Neuronal stem cell (in vitro differentiated cells): ENCODE results near the gene GLB1L.

Source experiments
- DNase-seq: peaks from one replicate; pipeline ENCODE4 v3.0.0-alpha.2; 2013; ENCODE audit warnings: low spot score
- H2AFZ ChIP-seq: one replicate; pipeline ENCODE4 v1.6.1; 2013; ENCODE audit warnings: mild to moderate bottlenecking, low read length, inconsistent platforms
- H2AK5ac ChIP-seq: 2 replicates; pipeline ENCODE4 v1.6.1; 2013; ENCODE audit warnings: low read depth, mild to moderate bottlenecking, inconsistent platforms, low read length, moderate library complexity, mixed read lengths
- H2BK120ac ChIP-seq: 2 replicates; pipeline ENCODE4 v1.6.1; 2013; ENCODE audit warnings: low read depth, mild to moderate bottlenecking, inconsistent platforms, low read length, moderate library complexity, mixed read lengths
- H2BK12ac ChIP-seq: one replicate; pipeline ENCODE4 v1.6.1; 2013; ENCODE audit warnings: low read length, inconsistent platforms
- H2BK15ac ChIP-seq: 2 replicates; pipeline ENCODE4 v1.6.1; 2013; ENCODE audit warnings: mild to moderate bottlenecking, low read length, inconsistent platforms, mixed read lengths
- H2BK5ac ChIP-seq: one replicate; pipeline ENCODE4 v1.6.1; 2013; ENCODE audit warnings: inconsistent platforms, mild to moderate bottlenecking, low read length, moderate library complexity
- H3K14ac ChIP-seq: one replicate; pipeline ENCODE4 v1.6.1; 2013; ENCODE audit warnings: low read length, inconsistent platforms
- H3K18ac ChIP-seq: 2 replicates; pipeline ENCODE4 v1.6.1; 2013; ENCODE audit warnings: low read length, inconsistent platforms
- H3K23ac ChIP-seq: 2 replicates; pipeline ENCODE4 v1.6.1; 2013; ENCODE audit warnings: low read depth, mild to moderate bottlenecking, mixed read lengths, low read length, inconsistent platforms; ENCODE audit not compliant: poor library complexity
- H3K27ac ChIP-seq: replicated peaks from 3 replicates; pipeline ENCODE4 v1.5.1; 2013; ENCODE audit warnings: low read length, inconsistent platforms
- H3K27me3 ChIP-seq, 3 experiments: 2 replicates each; pipeline ENCODE4 v1.6.1; 2013; ENCODE audit warnings: low read length in 3 of 3, mild to moderate bottlenecking in 2 of 3, inconsistent platforms in 1 of 3, low read depth in 1 of 3, mixed read lengths in 1 of 3, moderate library complexity in 1 of 3; ENCODE audit not compliant: control insufficient read depth in 3 of 3, insufficient read depth in 3 of 3
- H3K36me3 ChIP-seq, 2 donors: replicated peaks in 1 of 2; 2 replicates each; pipeline ENCODE4 v1.6.1; 2013; ENCODE audit warnings: low read length in 2 of 2; ENCODE audit not compliant: control insufficient read depth in 2 of 2, insufficient read depth in 2 of 2
- H3K4ac ChIP-seq: 2 replicates; pipeline ENCODE4 v1.6.1; 2013; ENCODE audit warnings: inconsistent platforms, mild to moderate bottlenecking, low read length, moderate library complexity
- H3K4me1 ChIP-seq, 2 donors: 1 replicate in 1 of 2; 2 replicates in 1 of 2; pipeline ENCODE4 v1.6.1; 2013; ENCODE audit warnings: low read length in 2 of 2, low read depth in 1 of 2; ENCODE audit not compliant: control insufficient read depth in 2 of 2, insufficient read depth in 1 of 2
- H3K4me2 ChIP-seq: one replicate; pipeline ENCODE4 v1.6.1; 2013; ENCODE audit warnings: mild to moderate bottlenecking, low read length, inconsistent platforms; ENCODE audit not compliant: insufficient read depth, poor library complexity, severe bottlenecking
- H3K4me3 ChIP-seq, 2 donors: 2 replicates each; pipeline ENCODE4 v1.5.1; 2013; ENCODE audit warnings: low read length in 2 of 2, mild to moderate bottlenecking in 2 of 2, inconsistent platforms in 1 of 2, moderate library complexity in 1 of 2
- H3K79me1 ChIP-seq: one replicate; pipeline ENCODE4 v1.6.1; 2013; ENCODE audit warnings: low read depth, mild to moderate bottlenecking, inconsistent platforms, low read length, moderate library complexity
- H3K9ac ChIP-seq: one replicate; pipeline ENCODE4 v1.6.1; 2013; ENCODE audit warnings: mild to moderate bottlenecking, low read depth, low read length, inconsistent platforms; ENCODE audit not compliant: poor library complexity
- H3K9me3 ChIP-seq, 2 donors: replicated peaks in 1 of 2; 2 replicates each; pipeline versions ENCODE3 to v1.6.1; 2013; ENCODE audit warnings: low read length in 2 of 2, mild to moderate bottlenecking in 2 of 2, inconsistent platforms in 1 of 2, low read depth in 1 of 2, mixed read lengths in 1 of 2, moderate library complexity in 1 of 2; ENCODE audit not compliant: control insufficient read depth in 2 of 2, insufficient read depth in 1 of 2
- H4K8ac ChIP-seq: one replicate; pipeline ENCODE4 v1.6.1; 2013; ENCODE audit warnings: low read depth, mild to moderate bottlenecking, inconsistent platforms, low read length, moderate library complexity
- H4K91ac ChIP-seq: one replicate; pipeline ENCODE4 v1.6.1; 2013; ENCODE audit warnings: low read length, low read depth, mild to moderate bottlenecking, inconsistent platforms; ENCODE audit not compliant: poor library complexity
- WGBS, 2 donors: extraction: QIAGEN DNeasy Blood & Tissue Kit; methylation state at CpG; one replicate each; pipeline ENCODE4 v1.1.7; 2013; ENCODE audit warnings: missing lambda C conversion rate in 2 of 2, mixed read lengths in 1 of 2; ENCODE audit not compliant: insufficient read length in 2 of 2, insufficient replicate concordance in 1 of 2; ENCODE audit errors: extremely low coverage in 2 of 2; 5-methylcytosine and 5-hydroxymethylcytosine counted together

Gene GLB1L

GRCh38 chr2:219286436-219287115 is 41.3 kb upstream of the GLB1L start:
- H3K23ac ChIP-seq: peak overlapping the region; percentile 91
- H3K27me3 ChIP-seq: peaks cover 0 to 5% (median 0%) of the 10 kb centered on the region in 3 experiments
- peaks cover 6 to 7% of the 10 kb centered on the region in 2 donors for H3K4me1 ChIP-seq
- H3K79me1 ChIP-seq: peaks cover 7% of the 10 kb centered on the region
- peak overlapping the region; percentile 97 for H2AK5ac ChIP-seq
- peak overlapping the region; percentile 66 for H2BK5ac ChIP-seq
- H2AFZ ChIP-seq: no peak overlapping the region
- H4K8ac ChIP-seq: peak overlapping the region; percentile 99
- H3K14ac ChIP-seq: peak overlapping the region; percentile 97
- H3K36me3 ChIP-seq: peaks cover 17 to 30% of the 10 kb centered on the region in 2 donors
- no peak overlapping the region for H4K91ac ChIP-seq
- no peaks in the 10 kb centered on the region for H3K9me3 ChIP-seq
- peak overlapping the region; percentile 60 for H3K9ac ChIP-seq
- peak overlapping the region; percentile 37 for H2BK15ac ChIP-seq
- H3K4me2 ChIP-seq: no peak overlapping the region
- no peak overlapping the region for H3K4ac ChIP-seq
- WGBS, 2 donors: no CpG with 5 or more reads among the region's 12 CpGs
- H2BK12ac ChIP-seq: peak overlapping the region; percentile 46
- H2BK120ac ChIP-seq: peak overlapping the region; percentile 81
- peak overlapping the region; percentile 97 for H3K18ac ChIP-seq
- peak overlapping the region; percentile 37 for H3K27ac ChIP-seq
- no peak for DNase-seq
- H3K4me3 ChIP-seq: no peak overlapping the region

- Histone ChIP-seq H2BK12ac (no peak overlapping the region), H3K4me1 (peaks cover 6 to 7% of the 10 kb centered on the region in 2 donors), H3K4ac (no peak overlapping the region), H4K8ac (peak overlapping the region; percentile 99), H3K18ac (peak overlapping the region; percentile 97), H3K4me2 (no peak overlapping the region), H2BK5ac (peak overlapping the region; percentile 66), H3K4me3 (no peak overlapping the region), H3K9me3 (no peaks in the 10 kb centered on the region), H3K27me3 (no peaks in the 10 kb centered on the region), H3K27ac (peak overlapping the region; percentile 29), H2AFZ (no peak overlapping the region), H4K91ac (no peak overlapping the region), H3K9ac (peak overlapping the region; percentile 60), H2BK15ac (peak overlapping the region; percentile 37), H3K79me1 (peaks cover 7% of the 10 kb centered on the region), H2AK5ac (peak overlapping the region; percentile 99), H3K14ac (peak overlapping the region; percentile 97), H2BK120ac (peak overlapping the region; percentile 81), H3K23ac (peak overlapping the region; percentile 91), H3K36me3 (peaks cover 17 to 36% of the 10 kb centered on the region in 2 donors)
- no CpG with 5 or more reads among the region's 17 CpGs for WGBS, 2 donors
- DNase-seq: no peak
These were observed 40.7 kb upstream of the GLB1L start for GRCh38 chr2:219285894-219286425.

- Histone ChIP-seq H3K14ac (no peak overlapping the region), H2BK5ac (no peak overlapping the region), H3K23ac (peak overlapping the region; percentile 73), H3K4me2 (no peak overlapping the region), H3K4me3 (no peak overlapping the region), H3K79me1 (peaks cover 7% of the 10 kb centered on the region), H3K4ac (no peak overlapping the region), H3K36me3 (peaks cover 20 to 39% of the 10 kb centered on the region in 2 donors), H2BK12ac (no peak overlapping the region), H3K27ac (no peak overlapping the region), H3K18ac (peak overlapping the region; percentile 38), H2AK5ac (peak overlapping the region; percentile 99), H3K9me3 (no peaks in the 10 kb centered on the region), H2BK120ac (no peak overlapping the region), H3K9ac (no peak overlapping the region), H4K91ac (no peak overlapping the region), H3K4me1 (peaks cover 6 to 7% of the 10 kb centered on the region in 2 donors), H3K27me3 (no peaks in the 10 kb centered on the region), H2AFZ (no peak overlapping the region), H4K8ac (no peak overlapping the region), H2BK15ac (peak overlapping the region; percentile 24)
- no CpG with 5 or more reads among the region's 12 CpGs for WGBS, 2 donors
- DNase-seq: no peak
These were observed 40.1 kb upstream of the GLB1L start for GRCh38 chr2:219285373-219285735.

GRCh38 chr2:219284501-219285372 is 39.5 kb upstream of the GLB1L start:
- Histone ChIP-seq H3K14ac (no peak overlapping the region), H2BK12ac (no peak overlapping the region), H2BK15ac (no peak overlapping the region), H3K23ac (peak overlapping the region; percentile 73), H3K27ac (no peak overlapping the region), H3K4me3 (no peak overlapping the region), H3K4me1 (peaks cover 10 to 12% of the 10 kb centered on the region in 2 donors), H2AFZ (no peak overlapping the region), H2BK5ac (no peak overlapping the region), H2BK120ac (no peak overlapping the region), H4K91ac (no peak overlapping the region), H3K9ac (no peak overlapping the region), H3K18ac (no peak overlapping the region), H4K8ac (peak overlapping the region; percentile 57), H2AK5ac (peak overlapping the region; percentile 99), H3K36me3 (peaks cover 20 to 39% of the 10 kb centered on the region in 2 donors), H3K79me1 (peaks cover 7% of the 10 kb centered on the region), H3K4ac (no peak overlapping the region), H3K9me3 (no peaks in the 10 kb centered on the region), H3K4me2 (no peak overlapping the region), H3K27me3 (no peaks in the 10 kb centered on the region)
- WGBS, 2 donors: no CpG with 5 or more reads among the region's 16 CpGs
- no peak for DNase-seq
